Fibroblast of skin of left biceps (primary cell): ENCODE data around the gene XPNPEP2.

Source experiments
- DNase-seq, 2 experiments: peaks; one replicate each; pipeline ENCODE4 v3.0.0-alpha.2; 2013; ENCODE audit warnings: low read depth in 2 of 2

Gene XPNPEP2

GRCh38 chrX:129779086-129779672 is 40.4 kb downstream of the XPNPEP2 start:
- no peak for DNase-seq

GRCh38 chrX:129779747-129780146 is 41.0 kb downstream of the XPNPEP2 start, which contains the start of gene SASH3:
Gene SASH3 (plus strand): TSS chrX:129779949. CDS start chrX:129780098, 149 bp downstream.
- no peak for DNase-seq

GRCh38 chrX:129780441-129781105 is 41.8 kb downstream of the XPNPEP2 start:
- DNase-seq: no peak

- DNase-seq: no peak
Measured at GRCh38 chrX:129781134-129781672, 42.4 kb downstream of the XPNPEP2 start.

GRCh38 chrX:129781680-129782495 is 43.1 kb downstream of the XPNPEP2 start:
- no peak for DNase-seq

- no peak for DNase-seq
Measured at GRCh38 chrX:129782706-129783105, 43.9 kb downstream of the XPNPEP2 start.

GRCh38 chrX:129783291-129783713 is 44.5 kb downstream of the XPNPEP2 start:
- DNase-seq: no peak

- no peak for DNase-seq
Measured at GRCh38 chrX:129784371-129784770, 45.6 kb downstream of the XPNPEP2 start.

- DNase-seq: no peak
Measured at GRCh38 chrX:129785160-129785947, 46.6 kb downstream of the XPNPEP2 start.

GRCh38 chrX:129786210-129786651 is 47.5 kb downstream of the XPNPEP2 start:
- no peak for DNase-seq

- no peak for DNase-seq
Measured at GRCh38 chrX:129787336-129788055, 48.7 kb downstream of the XPNPEP2 start.

- no peak for DNase-seq
Measured at GRCh38 chrX:129788527-129788926, 49.7 kb downstream of the XPNPEP2 start.

- no peak for DNase-seq
Measured at GRCh38 chrX:129790146-129790545, 51.4 kb downstream of the XPNPEP2 start.

- no peak for DNase-seq
Measured at GRCh38 chrX:129790808-129791207, 52.0 kb downstream of the XPNPEP2 start.

- DNase-seq: no peak
Measured at GRCh38 chrX:129791336-129791735, 52.6 kb downstream of the XPNPEP2 start.

GRCh38 chrX:129791961-129792570 is 53.3 kb downstream of the XPNPEP2 start:
- DNase-seq: no peak

- DNase-seq: no peak
Measured at GRCh38 chrX:129792586-129793291, 54.0 kb downstream of the XPNPEP2 start.

- no peak for DNase-seq
Measured at GRCh38 chrX:129793604-129794191, 54.9 kb downstream of the XPNPEP2 start.

- DNase-seq: no peak
Measured at GRCh38 chrX:129795584-129795983, 56.8 kb downstream of the XPNPEP2 start.
